ENCODE data around the gene C21orf58.

Gene C21orf58

GRCh38 chr21:46357335-46357604, 33.6 kb upstream of the C21orf58 start:
- ATAC-seq = no peak
- Mint-ChIP-seq H3K4me3 (no peak overlapping the region), H3K27me3 (no peaks in the 10 kb centered on the region), H3K9me3 (no peaks in the 10 kb centered on the region), H3K4me1 (peaks cover 22% of the 10 kb centered on the region), H3K27ac (no peak overlapping the region)
- no peak for DNase-seq

GRCh38 chr21:46356494-46357334, 33.0 kb upstream of the C21orf58 start:
- Mint-ChIP-seq H3K4me3 (no peak overlapping the region), H3K27me3 (no peaks in the 10 kb centered on the region), H3K27ac (peak overlapping the region; percentile 7 to 90), H3K9me3 (no peaks in the 10 kb centered on the region), H3K4me1 (peaks cover 18% of the 10 kb centered on the region)
- DNase-seq (no peak), ATAC-seq (no peak)

GRCh38 chr21:46356005-46356338, 32.3 kb upstream of the C21orf58 start:
- ATAC-seq = no peak
- Mint-ChIP-seq H3K9me3 (no peaks in the 10 kb centered on the region), H3K27ac (peak overlapping the region in 1 of 2 donors; percentile 59)

GRCh38 chr21:46355161-46356004, 31.7 kb upstream of the C21orf58 start:
- H3K27ac Mint-ChIP-seq = peak overlapping the region in 1 of 2 donors; percentile 93
- peak; percentile 16 to 27 for DNase-seq
- no peaks in the 10 kb centered on the region for H3K9me3 Mint-ChIP-seq
- peak overlapping the region in 1 of 2 donors; percentile 68 for H3K4me3 Mint-ChIP-seq
- no peaks in the 10 kb centered on the region for H3K27me3 Mint-ChIP-seq
- H3K4me1 Mint-ChIP-seq = peaks cover 16% of the 10 kb centered on the region
- peak; percentile 81 for ATAC-seq

More at GRCh38 chr21:46356005-46356338, 32.3 kb upstream of the C21orf58 start:
- no peak for DNase-seq
- no peaks in the 10 kb centered on the region for H3K27me3 Mint-ChIP-seq
- no peak overlapping the region for H3K4me3 Mint-ChIP-seq
- peaks cover 16% of the 10 kb centered on the region for H3K4me1 Mint-ChIP-seq

- no peak for ATAC-seq
- peak overlapping the region in 1 of 2 donors; percentile 48 for H3K27ac Mint-ChIP-seq
- peaks cover 16% of the 10 kb centered on the region for H3K4me1 Mint-ChIP-seq
- H3K9me3 Mint-ChIP-seq = no peaks in the 10 kb centered on the region
- DNase-seq = no peak
- H3K4me3 Mint-ChIP-seq = peak overlapping the region in 1 of 2 donors; percentile 68
- no peaks in the 10 kb centered on the region for H3K27me3 Mint-ChIP-seq
Measured at GRCh38 chr21:46354518-46354917, 30.8 kb upstream of the C21orf58 start.

GRCh38 chr21:46354046-46354445, 30.4 kb upstream of the C21orf58 start:
- DNase-seq = no peak
- no peak for ATAC-seq
- Mint-ChIP-seq H3K27me3 (no peaks in the 10 kb centered on the region), H3K4me3 (no peak overlapping the region), H3K9me3 (no peaks in the 10 kb centered on the region), H3K27ac (peak overlapping the region in 1 of 2 donors; percentile 85), H3K4me1 (peaks cover 16% of the 10 kb centered on the region)

- Mint-ChIP-seq H3K4me1 (peaks cover 16% of the 10 kb centered on the region), H3K9me3 (no peaks in the 10 kb centered on the region), H3K27ac (no peak overlapping the region), H3K4me3 (no peak overlapping the region), H3K27me3 (no peaks in the 10 kb centered on the region)
- ATAC-seq = no peak
- DNase-seq = no peak
Measured at GRCh38 chr21:46352913-46353312, 29.2 kb upstream of the C21orf58 start.

GRCh38 chr21:46352164-46352515, 28.5 kb upstream of the C21orf58 start:
- Mint-ChIP-seq H3K4me1 (peaks cover 16% of the 10 kb centered on the region), H3K4me3 (no peak overlapping the region), H3K27me3 (no peaks in the 10 kb centered on the region), H3K9me3 (no peaks in the 10 kb centered on the region), H3K27ac (no peak overlapping the region)
- DNase-seq (no peak), ATAC-seq (no peak)

- H3K27ac Mint-ChIP-seq = no peak overlapping the region
- no peaks in the 10 kb centered on the region for H3K27me3 Mint-ChIP-seq
- no peak overlapping the region for H3K4me3 Mint-ChIP-seq
- DNase-seq = no peak
- H3K9me3 Mint-ChIP-seq = no peaks in the 10 kb centered on the region
- ATAC-seq = no peak
- peaks cover 16% of the 10 kb centered on the region for H3K4me1 Mint-ChIP-seq
Measured at GRCh38 chr21:46351476-46352163, 27.9 kb upstream of the C21orf58 start.

GRCh38 chr21:46350981-46351380, 27.3 kb upstream of the C21orf58 start:
- peaks cover 16% of the 10 kb centered on the region for H3K4me1 Mint-ChIP-seq
- H3K9me3 Mint-ChIP-seq = no peaks in the 10 kb centered on the region
- DNase-seq = no peak
- ATAC-seq = no peak
- H3K27ac Mint-ChIP-seq = no peak overlapping the region
- no peak overlapping the region for H3K4me3 Mint-ChIP-seq
- H3K27me3 Mint-ChIP-seq = no peaks in the 10 kb centered on the region

GRCh38 chr21:46350571-46350970, 26.9 kb upstream of the C21orf58 start:
- H3K27me3 Mint-ChIP-seq = no peaks in the 10 kb centered on the region
- DNase-seq (no peak), ATAC-seq (no peak)
- no peaks in the 10 kb centered on the region for H3K9me3 Mint-ChIP-seq
- no peak overlapping the region for H3K27ac Mint-ChIP-seq
- H3K4me3 Mint-ChIP-seq = no peak overlapping the region
- H3K4me1 Mint-ChIP-seq = peaks cover 13% of the 10 kb centered on the region

- no peak overlapping the region for H3K27ac Mint-ChIP-seq
- H3K4me1 Mint-ChIP-seq = no peaks in the 10 kb centered on the region
Measured at GRCh38 chr21:46349134-46349760, 25.6 kb upstream of the C21orf58 start.

GRCh38 chr21:46347791-46348381, 24.2 kb upstream of the C21orf58 start:
- Mint-ChIP-seq H3K27me3 (no peaks in the 10 kb centered on the region), H3K27ac (no peak overlapping the region), H3K9me3 (no peaks in the 10 kb centered on the region), H3K4me1 (peaks cover 12% of the 10 kb centered on the region), H3K4me3 (no peak overlapping the region)
- no peak for ATAC-seq
- no peak for DNase-seq

More at GRCh38 chr21:46349134-46349760, 25.6 kb upstream of the C21orf58 start:
- DNase-seq = no peak
- Mint-ChIP-seq H3K9me3 (no peaks in the 10 kb centered on the region), H3K4me3 (no peak overlapping the region), H3K27me3 (no peaks in the 10 kb centered on the region)
- ATAC-seq = no peak

- Mint-ChIP-seq H3K9me3 (no peaks in the 10 kb centered on the region), H3K27me3 (no peaks in the 10 kb centered on the region), H3K4me3 (no peak overlapping the region), H3K4me1 (peaks cover 15% of the 10 kb centered on the region), H3K27ac (no peak overlapping the region)
- ATAC-seq = no peak
- DNase-seq = no peak
Measured at GRCh38 chr21:46347203-46347550, 23.5 kb upstream of the C21orf58 start.
